DND-41 (cell line): ENCODE data around the gene IL1F10.

ENCODE experiments used
- CTCF ChIP-seq: IDR thresholded peaks from 2 replicates; pipeline ENCODE4 v1.5.1; 2012; ENCODE audit warnings: borderline replicate concordance, low read length, moderate library complexity, mild to moderate bottlenecking; ENCODE audit not compliant: poor library complexity, severe bottlenecking; ENCODE audit errors: extremely low read depth
- EZH2 ChIP-seq: IDR thresholded peaks from 3 replicates; pipeline ENCODE4 v1.6.1; 2012; ENCODE audit warnings: borderline replicate concordance, low read depth, mild to moderate bottlenecking, moderate library complexity, low read length, inconsistent platforms; ENCODE audit not compliant: severe bottlenecking

- TF ChIP-seq CTCF (no peak), EZH2 (no peak)
Measured at GRCh38 chr2:113117541-113118262, 49.9 kb downstream of the IL1F10 start.
